GM12874 (cell line): ENCODE data around the gene HNRNPC.

Experiments used
- CTCF ChIP-seq: IDR thresholded peaks from 2 replicates; pipeline ENCODE4 v1.5.1; 2011; ENCODE audit warnings: low read depth, mild to moderate bottlenecking, control low read depth, low read length, moderate library complexity; ENCODE audit not compliant: insufficient read depth

HNRNPC gene

GRCh38 chr14:21244544-21244943 is 24.7 kb downstream of the HNRNPC start:
- no peak for TF ChIP-seq CTCF

GRCh38 chr14:21241218-21241819 is 27.9 kb downstream of the HNRNPC start:
- no peak for TF ChIP-seq CTCF

GRCh38 chr14:21240417-21240816 is 28.8 kb downstream of the HNRNPC start:
- TF ChIP-seq CTCF: no peak

GRCh38 chr14:21238823-21239518 is 30.3 kb downstream of the HNRNPC start:
- no peak for TF ChIP-seq CTCF

DNA sequence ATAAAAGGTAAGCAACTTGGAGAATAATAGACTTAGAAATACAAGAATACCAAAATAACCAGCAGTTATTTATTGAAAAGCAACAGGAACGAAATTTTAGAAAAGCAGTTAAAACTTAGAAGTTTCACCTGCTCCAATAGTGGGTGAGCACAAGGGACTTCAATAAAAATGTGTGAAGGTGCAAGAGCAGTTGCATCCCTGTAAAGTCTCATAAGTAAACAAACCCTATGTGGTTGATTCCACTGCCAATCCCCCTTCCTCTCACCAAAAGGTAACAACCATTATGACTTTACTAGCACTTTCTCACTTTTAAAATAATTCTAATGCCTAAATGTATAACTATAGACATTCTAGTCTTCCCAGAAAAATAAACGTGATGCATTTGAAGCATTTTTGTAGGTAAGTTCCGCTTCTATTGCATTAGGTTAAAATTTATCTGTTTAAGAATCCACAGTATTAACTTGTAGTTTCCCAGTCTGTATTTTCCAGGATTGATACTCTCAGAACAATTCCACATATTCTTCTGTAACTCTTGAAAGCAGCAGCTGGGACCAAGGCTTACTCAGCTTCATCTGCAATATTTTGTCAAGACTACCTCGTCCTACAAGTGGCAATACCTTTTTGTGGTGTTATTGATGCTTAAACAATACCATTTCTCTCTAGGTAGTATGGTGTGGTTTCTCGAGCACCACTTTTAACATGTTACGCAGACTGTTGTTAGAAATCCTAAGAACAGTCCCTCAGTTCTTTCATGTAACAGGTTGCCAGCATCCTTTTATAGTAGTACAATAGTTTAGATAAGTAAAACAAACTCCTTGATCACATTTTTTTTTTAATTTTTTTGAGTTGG is 32.1 kb downstream of the HNRNPC start:
- no peak for TF ChIP-seq CTCF

GRCh38 chr14:21234112-21234511 is 35.1 kb downstream of the HNRNPC start:
- no peak for TF ChIP-seq CTCF

- TF ChIP-seq CTCF: no peak
These were observed 35.7 kb downstream of the HNRNPC start for GRCh38 chr14:21233457-21234076.
